RCC 7860 (cell line): ENCODE measurements around the gene KISS1.

Source experiments
- DNase-seq: peaks from one replicate; pipeline ENCODE4 v3.0.0-alpha.2; 2015; ENCODE audit warnings: low spot score
- FAIRE-seq: peaks from 2 replicates; lab custom pipeline; 2012; peaks lifted over from hg19 to GRCh38; lab: Jason Lieb, UNC

KISS1 gene

GRCh38 chr1:204219971-204220616 is 23.8 kb upstream of the KISS1 start:
- FAIRE-seq = no peak

GRCh38 chr1:204218552-204218951 is 22.3 kb upstream of the KISS1 start:
- DNase-seq = no peak

More at GRCh38 chr1:204219971-204220616, 23.8 kb upstream of the KISS1 start:
- no peak for DNase-seq

GRCh38 chr1:204217648-204218000 is 21.3 kb upstream of the KISS1 start:
- no peak for DNase-seq

More at GRCh38 chr1:204218552-204218951, 22.3 kb upstream of the KISS1 start:
- FAIRE-seq = no peak

GRCh38 chr1:204216880-204217647 is 20.8 kb upstream of the KISS1 start:
- DNase-seq (no peak), FAIRE-seq (no peak)

More at GRCh38 chr1:204217648-204218000, 21.3 kb upstream of the KISS1 start:
- no peak for FAIRE-seq

- no peak for DNase-seq
- FAIRE-seq = no peak
Observed at GRCh38 chr1:204216236-204216635, 19.9 kb upstream of the KISS1 start.

- peak; percentile 57 for FAIRE-seq
- DNase-seq = peak; percentile 72
Observed at GRCh38 chr1:204213668-204214662, 17.7 kb upstream of the KISS1 start, which contains the start of gene GOLT1A. GOLT1A (minus strand) TSS chr1:204213988; CDS start chr1:204213906, 82 bp downstream.

GRCh38 chr1:204212715-204213114 is 16.4 kb upstream of the KISS1 start:
- DNase-seq (no peak), FAIRE-seq (no peak)

GRCh38 chr1:204211046-204211445 is 14.8 kb upstream of the KISS1 start:
- DNase-seq = no peak
- no peak for FAIRE-seq

- FAIRE-seq (no peak), DNase-seq (no peak)
Observed at GRCh38 chr1:204207136-204207616, 10.9 kb upstream of the KISS1 start.

GRCh38 chr1:204206121-204206520 is 9.8 kb upstream of the KISS1 start:
- FAIRE-seq (no peak), DNase-seq (no peak)

GRCh38 chr1:204205486-204205885 is 9.2 kb upstream of the KISS1 start:
- DNase-seq (no peak), FAIRE-seq (no peak)

- no peak for FAIRE-seq
Observed at GRCh38 chr1:204204944-204205343, 8.7 kb upstream of the KISS1 start.

GRCh38 chr1:204203206-204203767 is 7.0 kb upstream of the KISS1 start:
- no peak for DNase-seq
- FAIRE-seq = no peak

More at GRCh38 chr1:204204944-204205343, 8.7 kb upstream of the KISS1 start:
- DNase-seq = no peak

GRCh38 chr1:204202481-204202880 is 6.2 kb upstream of the KISS1 start:
- no peak for DNase-seq
- no peak for FAIRE-seq

GRCh38 chr1:204201348-204202040 is 5.2 kb upstream of the KISS1 start:
- FAIRE-seq (no peak), DNase-seq (no peak)

- DNase-seq (no peak), FAIRE-seq (no peak)
Observed at GRCh38 chr1:204199579-204199978, 3.3 kb upstream of the KISS1 start.

- no peak for FAIRE-seq
- DNase-seq = peak; percentile 68
Observed at GRCh38 chr1:204198348-204199340, 2.4 kb upstream of the KISS1 start.

GRCh38 chr1:204197068-204197467 is 777 bp upstream of the KISS1 start:
- FAIRE-seq (no peak), DNase-seq (no peak)

- no peak for DNase-seq
Observed at GRCh38 chr1:204194771-204195170, 1.5 kb downstream of the KISS1 start.

More at GRCh38 chr1:204194771-204195170, 1.5 kb downstream of the KISS1 start:
- no peak for FAIRE-seq
